Choroid plexus epithelial cell (primary cell): ENCODE data around the gene TSPAN33.

Experiments
- DNase-seq: peaks from one replicate; pipeline ENCODE4 v3.0.0-alpha.2; 2010; ENCODE audit warnings: low read depth
- H3K4me3 ChIP-seq: 2 replicates; pipeline ENCODE4 v1.5.1; 2011; ENCODE audit warnings: low read depth, mild to moderate bottlenecking, control low read depth, low read length, moderate library complexity
- CTCF ChIP-seq: conservative IDR thresholded peaks from 2 replicates; pipeline ENCODE4 v1.5.1; 2011; ENCODE audit warnings: low read depth, mild to moderate bottlenecking, control low read depth, inconsistent platforms, low read length, moderate library complexity

TSPAN33 gene

DNA sequence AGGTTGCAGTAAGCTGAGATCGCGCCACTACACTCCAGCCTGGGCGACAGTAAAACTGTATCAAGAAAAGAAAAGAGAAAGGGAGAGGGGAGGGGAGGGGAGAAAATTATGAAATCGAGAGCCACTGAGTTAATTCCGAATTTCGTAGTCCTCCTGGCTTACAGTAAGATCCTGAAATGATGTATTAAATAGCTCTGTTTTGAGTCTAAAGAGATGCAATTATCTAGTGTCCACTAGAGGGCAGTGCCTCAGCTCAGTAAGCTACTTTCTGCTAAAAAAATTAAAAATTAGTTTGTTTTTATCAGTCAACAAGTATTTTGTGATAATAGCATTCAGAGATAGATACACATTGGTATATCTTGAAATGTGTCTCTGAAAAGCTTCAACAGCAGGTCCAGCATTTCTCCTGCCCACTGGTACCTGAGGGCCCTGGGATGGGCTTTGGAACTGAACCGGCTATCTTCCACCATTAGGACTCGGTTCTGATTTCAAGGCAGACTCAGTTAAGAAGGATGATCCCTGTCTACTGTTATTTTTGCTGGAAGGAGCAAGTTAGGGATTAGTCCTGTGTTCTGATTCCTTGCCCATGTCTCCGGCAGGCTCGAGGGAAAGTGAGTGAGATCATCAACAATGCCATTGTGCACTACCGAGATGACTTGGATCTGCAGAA is 19.5 kb downstream of the TSPAN33 start:
- H3K4me3 ChIP-seq, result no peak overlapping the region
- TF ChIP-seq CTCF, result peak; percentile 72
- peak; percentile 88 for DNase-seq

GRCh38 chr7:129166745-129167144 is 22.2 kb downstream of the TSPAN33 start:
- no peak overlapping the region for H3K4me3 ChIP-seq
- no peak for TF ChIP-seq CTCF
- no peak for DNase-seq

GRCh38 chr7:129167817-129168216 is 23.3 kb downstream of the TSPAN33 start:
- no peak for DNase-seq
- TF ChIP-seq CTCF, result no peak
- H3K4me3 ChIP-seq, result no peak overlapping the region

DNA sequence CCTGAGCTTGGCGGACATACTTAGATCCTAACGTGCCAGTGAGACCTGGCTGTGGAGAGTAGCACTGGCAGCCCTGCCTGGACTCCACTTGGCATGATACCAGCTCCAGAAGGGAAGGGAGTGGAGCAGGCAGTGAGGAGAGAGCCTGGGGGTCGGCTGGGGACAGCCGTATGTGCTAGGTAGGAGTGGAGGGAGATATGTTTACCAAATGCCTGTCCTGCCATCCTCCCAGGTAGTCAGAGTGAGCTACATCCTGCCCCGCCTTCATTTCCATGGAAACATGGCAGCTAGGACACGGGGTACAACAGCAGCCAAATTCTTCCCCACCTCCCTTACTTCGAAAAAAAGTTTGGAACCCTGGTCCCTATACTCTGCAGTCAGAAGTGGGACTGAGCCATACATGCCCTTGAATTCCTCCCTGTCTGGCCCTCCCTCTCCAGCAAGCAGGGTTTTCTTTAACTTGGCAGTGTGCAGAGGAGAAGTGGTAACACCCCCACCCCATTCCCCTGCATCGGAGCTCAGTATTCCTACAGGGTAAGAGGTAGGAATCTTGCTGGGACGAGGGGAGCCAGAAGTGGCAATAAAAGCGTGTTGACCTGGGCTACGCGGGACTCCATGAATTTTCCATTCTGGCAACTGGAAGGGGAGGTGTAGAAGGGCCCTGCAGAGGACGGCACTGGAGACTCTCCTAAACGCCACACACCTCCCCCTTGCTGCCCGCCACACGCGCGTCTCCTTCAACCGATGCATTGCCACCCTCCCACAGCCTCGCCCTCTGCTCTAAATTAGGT is 23.9 kb downstream of the TSPAN33 start:
- DNase-seq, result no peak
- no peak for TF ChIP-seq CTCF
- H3K4me3 ChIP-seq, result peak overlapping the region; percentile 62

DNA sequence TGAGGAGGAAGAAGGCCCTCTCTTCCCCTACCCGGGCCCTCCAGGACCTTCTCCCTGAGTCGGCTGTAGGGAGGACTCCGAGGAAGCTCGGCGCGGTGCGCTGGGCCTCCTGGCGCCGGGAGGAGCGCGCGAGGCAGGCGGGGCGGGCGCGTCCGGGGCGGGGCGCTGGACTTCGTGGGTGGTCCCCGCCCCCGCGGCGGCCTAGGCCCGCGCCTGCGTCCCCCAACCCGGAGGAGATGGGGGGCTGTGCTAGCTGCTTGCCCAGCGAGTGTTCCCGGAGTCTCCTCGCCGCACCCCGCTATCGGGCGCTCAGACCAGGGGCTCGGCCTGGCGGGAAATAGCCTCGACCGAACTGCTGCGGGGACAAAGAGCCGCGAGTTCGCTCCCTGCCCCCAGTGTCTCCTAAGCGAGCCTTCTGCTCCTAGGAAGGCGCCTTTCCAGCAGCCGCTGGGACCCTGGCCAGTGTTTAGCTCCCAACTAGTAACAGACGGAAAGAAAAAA is 24.7 kb downstream of the TSPAN33 start:
- TF ChIP-seq CTCF, result no peak
- DNase-seq, result peak; percentile 33
- peak overlapping the region; percentile 62 for H3K4me3 ChIP-seq

GRCh38 chr7:129169686-129170440 is 25.4 kb downstream of the TSPAN33 start:
- DNase-seq, result no peak
- H3K4me3 ChIP-seq, result peak overlapping the region; percentile 62
- no peak for TF ChIP-seq CTCF
